H1 (cell line): ENCODE results near the gene MMP12. TPM values are rescaled to one million over a fixed set of nuclear protein-coding genes. Genes with fewer than 3 reads are reported as not detected.

Source experiments
- CTCF ChIA-PET: fragments of 300-600 bp; sonication (Branson Sonifier 250); formaldehyde crosslinking; loops from one replicate; lab custom pipeline; 2021; ENCODE audit not compliant: partially characterized antibody; lab: Charles Lee
- POLR2A ChIA-PET: fragments of 300-600 bp; sonication (Branson Sonifier 250); formaldehyde crosslinking; loops from one replicate; lab custom pipeline; 2021; ENCODE audit warnings: inconsistent platforms; ENCODE audit not compliant: partially characterized antibody; lab: Charles Lee
- DNase-seq, 2 experiments: peaks; one replicate each; pipeline versions ENCODE4 v3.0.0 to v3.0.0-alpha.2; 2010 to 2022; ENCODE audit warnings: low spot score in 2 of 2, low read depth in 1 of 2, mixed read lengths in 1 of 2
- FAIRE-seq: peaks from 2 replicates; lab custom pipeline; 2011; peaks lifted over from hg19 to GRCh38; lab: Jason Lieb, UNC
- H2AFZ ChIP-seq: 2 replicates; pipeline ENCODE4 v1.8.1; 2012; ENCODE audit warnings: low read length, inconsistent platforms
- H2AK5ac ChIP-seq: 2 replicates; pipeline ENCODE4 v1.6.1; 2013; ENCODE audit warnings: low read depth, low read length
- H2BK120ac ChIP-seq: replicated peaks from 2 replicates; pipeline ENCODE3; 2013; ENCODE audit warnings: low read depth, low read length, inconsistent platforms
- H2BK12ac ChIP-seq: 2 replicates; pipeline ENCODE4 v1.6.1; 2013; ENCODE audit warnings: low read depth, low read length
- H2BK15ac ChIP-seq: 2 replicates; pipeline ENCODE4 v1.6.1; 2013; ENCODE audit warnings: low read length
- H2BK20ac ChIP-seq: 2 replicates; pipeline ENCODE4 v1.6.1; 2013; ENCODE audit warnings: low read length
- H2BK5ac ChIP-seq: 2 replicates; pipeline ENCODE4 v1.6.1; 2013; ENCODE audit warnings: low read depth, low read length
- H3K14ac ChIP-seq: 2 replicates; pipeline ENCODE4 v1.6.1; 2013; ENCODE audit warnings: inconsistent platforms; ENCODE audit not compliant: insufficient read length
- H3K18ac ChIP-seq: 2 replicates; pipeline ENCODE4 v1.6.1; 2013; ENCODE audit warnings: low read length; ENCODE audit errors: extremely low read depth
- H3K23ac ChIP-seq: 2 replicates; pipeline ENCODE4 v1.6.1; 2013; ENCODE audit warnings: inconsistent platforms; ENCODE audit not compliant: insufficient read length
- H3K23me2 ChIP-seq: 2 replicates; pipeline ENCODE4 v1.6.1; 2013; ENCODE audit warnings: low read depth, low read length
- H3K27ac ChIP-seq: 2 replicates; pipeline ENCODE4 v1.6.1; 2011; ENCODE audit warnings: low read depth, low read length, inconsistent platforms
- H3K27me3 ChIP-seq, 4 experiments: replicated peaks in 1 of 4; 1 replicate in 1 of 4; 2 replicates in 3 of 4; pipeline versions ENCODE4 v1.6.1 to v1.8.1; 2011 to 2013; ENCODE audit warnings: low read length in 3 of 4, mild to moderate bottlenecking in 3 of 4, inconsistent platforms in 2 of 4, mixed read lengths in 2 of 4, moderate library complexity in 1 of 4; ENCODE audit not compliant: control insufficient read depth in 3 of 4, insufficient read depth in 3 of 4; ENCODE audit errors: extremely low read depth in 1 of 4
- H3K36me3 ChIP-seq, 4 experiments: 2 replicates each; pipeline versions ENCODE4 v1.6.1 to v1.8.1; 2011 to 2013; ENCODE audit warnings: mild to moderate bottlenecking in 4 of 4, low read length in 3 of 4, moderate library complexity in 2 of 4, control low read depth in 1 of 4, inconsistent platforms in 1 of 4; ENCODE audit not compliant: insufficient read depth in 4 of 4, control insufficient read depth in 2 of 4
- H3K4ac ChIP-seq: replicated peaks from 2 replicates; pipeline ENCODE3; 2013; ENCODE audit warnings: low read length, low read depth, mixed read lengths, inconsistent platforms; ENCODE audit not compliant: insufficient read length
- H3K4me1 ChIP-seq, 4 experiments: replicated peaks in 1 of 4; 1 replicate in 1 of 4; 2 replicates in 3 of 4; pipeline versions ENCODE4 v1.6.1 to v1.8.1; 2011 to 2013; ENCODE audit warnings: low read length in 3 of 4, inconsistent platforms in 2 of 4, mixed read lengths in 1 of 4; ENCODE audit not compliant: insufficient read depth in 4 of 4, control insufficient read depth in 3 of 4
- H3K4me2 ChIP-seq, 2 experiments: 2 replicates each; pipeline versions ENCODE4 v1.6.1 to v1.8.1; 2011 to 2013; ENCODE audit warnings: low read depth in 2 of 2, low read length in 2 of 2, control low read depth in 1 of 2, inconsistent platforms in 1 of 2, mild to moderate bottlenecking in 1 of 2; ENCODE audit not compliant: insufficient read depth in 1 of 2
- H3K4me3 ChIP-seq, 4 experiments: fragments of 200-600, 300-600 bp in 1 of 4; sonication (generic), shearing (Covaris generic), sonication (Bioruptor Twin) in 1 of 4; 2 replicates each; pipeline versions ENCODE4 v1.5.1 to v1.8.1; 2011 to 2016; ENCODE audit warnings: low read length in 4 of 4, low read depth in 3 of 4, control low read depth in 2 of 4, inconsistent platforms in 2 of 4, mild to moderate bottlenecking in 2 of 4, mixed read lengths in 1 of 4, moderate library complexity in 1 of 4; ENCODE audit not compliant: insufficient read depth in 2 of 4; ENCODE audit errors: extremely low read depth in 1 of 4
- H3K56ac ChIP-seq: replicated peaks from 2 replicates; pipeline ENCODE3; 2013; ENCODE audit warnings: low read depth, mild to moderate bottlenecking, mixed read lengths, low read length, inconsistent platforms; ENCODE audit not compliant: insufficient read length
- H3K79me1 ChIP-seq: 2 replicates; pipeline ENCODE4 v1.6.1; 2013; ENCODE audit warnings: low read depth, low read length, control low read depth
- H3K79me2 ChIP-seq, 2 experiments: 2 replicates each; pipeline versions ENCODE4 v1.6.1 to v1.8.1; 2012 to 2013; ENCODE audit warnings: low read length in 2 of 2, mild to moderate bottlenecking in 2 of 2, inconsistent platforms in 1 of 2; ENCODE audit not compliant: insufficient read depth in 2 of 2, control insufficient read depth in 1 of 2
- H3K9ac ChIP-seq, 4 experiments: replicated peaks in 1 of 4; 1 replicate in 1 of 4; 2 replicates in 3 of 4; pipeline versions ENCODE4 v1.6.1 to v1.8.1; 2011 to 2013; ENCODE audit warnings: low read depth in 3 of 4, low read length in 3 of 4, control low read depth in 2 of 4, mild to moderate bottlenecking in 2 of 4, moderate library complexity in 2 of 4, inconsistent platforms in 1 of 4; ENCODE audit errors: extremely low read depth in 1 of 4
- H3K9me3 ChIP-seq, 2 experiments: 2 replicates each; pipeline versions ENCODE4 v1.6.1 to v1.8.1; 2012 to 2013; ENCODE audit warnings: mild to moderate bottlenecking in 2 of 2, moderate library complexity in 2 of 2, control low read depth in 1 of 2, inconsistent platforms in 1 of 2, low read depth in 1 of 2, low read length in 1 of 2, mixed read lengths in 1 of 2; ENCODE audit not compliant: insufficient read depth in 2 of 2
- H4K20me1 ChIP-seq, 2 experiments: replicated peaks in 1 of 2; 2 replicates each; pipeline versions ENCODE3 to v1.8.1; 2011 to 2013; ENCODE audit warnings: inconsistent platforms in 2 of 2, low read length in 2 of 2, mild to moderate bottlenecking in 1 of 2; ENCODE audit not compliant: insufficient read depth in 2 of 2, control insufficient read depth in 1 of 2
- H4K5ac ChIP-seq: 2 replicates; pipeline ENCODE4 v1.6.1; 2013; ENCODE audit warnings: low read length, low read depth, mixed read lengths, inconsistent platforms; ENCODE audit not compliant: insufficient read length
- H4K8ac ChIP-seq: 2 replicates; pipeline ENCODE4 v1.8.0; 2013; ENCODE audit warnings: mild to moderate bottlenecking, moderate library complexity, low read length, inconsistent platforms; ENCODE audit not compliant: insufficient read depth; ENCODE audit errors: extremely low read depth
- H4K91ac ChIP-seq: replicated peaks from 2 replicates; pipeline ENCODE3; 2013; ENCODE audit warnings: low read length, mixed read lengths, inconsistent platforms; ENCODE audit not compliant: insufficient read length
- CHD1 ChIP-seq: IDR thresholded peaks from 2 replicates; pipeline ENCODE4 v1.6.1; 2012; ENCODE audit warnings: low read depth, low read length, improper control_type of control experiment
- CREB1 ChIP-seq: IDR thresholded peaks from 2 replicates; pipeline ENCODE4 v1.6.1; 2012; ENCODE audit warnings: inconsistent platforms
- NRF1 ChIP-seq: IDR thresholded peaks from 2 replicates; pipeline ENCODE4 v1.6.1; 2011; ENCODE audit warnings: mild to moderate bottlenecking, low read depth, low read length, improper control_type of control experiment
- RAD21 ChIP-seq, 2 experiments: IDR thresholded peaks in 1 of 2; conservative IDR thresholded peaks in 1 of 2; 2 replicates each; pipeline ENCODE4 v1.6.1; 2011; ENCODE audit warnings: low read depth in 2 of 2, low read length in 2 of 2, improper control_type of control experiment in 1 of 2, inconsistent platforms in 1 of 2, mild to moderate bottlenecking in 1 of 2, moderate library complexity in 1 of 2
- RNF2 ChIP-seq: fragments of 200-900, 300-1000 bp; sonication (generic); IDR thresholded peaks from 2 replicates; pipeline ENCODE4 v1.7.1; 2016; ENCODE audit warnings: borderline replicate concordance, low read depth, mild to moderate bottlenecking, antibody characterized with exemption, low read length; ENCODE audit not compliant: poor library complexity, severe bottlenecking; ENCODE audit errors: missing control alignments
- SIN3A ChIP-seq, 2 experiments: IDR thresholded peaks in 1 of 2; conservative IDR thresholded peaks in 1 of 2; 2 replicates each; pipeline ENCODE4 v1.6.1; 2011 to 2012; ENCODE audit warnings: low read length in 2 of 2, improper control_type of control experiment in 1 of 2, low read depth in 1 of 2, mild to moderate bottlenecking in 1 of 2
- SIRT6 ChIP-seq: IDR thresholded peaks from one replicate; pipeline ENCODE4 v1.7.1; 2012; ENCODE audit warnings: low read length, inconsistent platforms
- TEAD4 ChIP-seq: IDR thresholded peaks from 2 replicates; pipeline ENCODE4 v1.6.1; 2012; ENCODE audit warnings: low read depth, low read length, inconsistent platforms, mixed read lengths
- WGBS, 2 experiments: shearing (Covaris generic) in 1 of 2; methylation state at CpG; one replicate each; pipeline versions ENCODE4 v1.1.6 to v1.1.7; 2013 to 2015; ENCODE audit warnings: low lambda C conversion rate in 2 of 2, mixed read lengths in 2 of 2, inconsistent platforms in 1 of 2, low coverage in 1 of 2, missing lambda C conversion rate in 1 of 2; ENCODE audit not compliant: insufficient replicate concordance in 2 of 2, insufficient coverage in 1 of 2, insufficient read length in 1 of 2; ENCODE audit errors: extremely low coverage in 1 of 2, missing lambda C conversion rate in 1 of 2; 5-methylcytosine and 5-hydroxymethylcytosine counted together
- polyA plus RNA-seq, 7 experiments: library from polyadenylated mRNA; depleted of rRNA in 3 of 7; stranded (reverse) in 5 of 7; unstranded in 2 of 7; fragments of >200 nt in 5 of 7; fragments of 200-250 nt in 2 of 7; gene quantifications; 1 replicate in 5 of 7; 2 replicates in 1 of 7; 4 replicates in 1 of 7; pipeline versions ENCODE4 v1.2.1 to v1.2.3, GENCODE V29; 2011 to 2013; ENCODE audit warnings: missing spikeins in 2 of 7, mixed read lengths in 2 of 7
- total RNA-seq: library from RNA; stranded (reverse); fragmentation: NEBNext Ultra II Directional; extraction: Animal tissue kit (Norgen Biotek cat#: 25700); gene quantifications from 2 replicates; pipeline ENCODE4 v1.2.1, GENCODE V29; 2021
- TF ChIP-seq, protein P1 (sequence below): IDR thresholded peaks from 2 replicates; pipeline ENCODE4 v1.6.1; 2012; ENCODE audit warnings: inconsistent platforms

Gene MMP12
- total and polyA plus RNA-seq, 2 of the 8 experiments (the other 6 are each of a cell fraction or from before 2014, with no cell fraction given): not detected

DNA sequence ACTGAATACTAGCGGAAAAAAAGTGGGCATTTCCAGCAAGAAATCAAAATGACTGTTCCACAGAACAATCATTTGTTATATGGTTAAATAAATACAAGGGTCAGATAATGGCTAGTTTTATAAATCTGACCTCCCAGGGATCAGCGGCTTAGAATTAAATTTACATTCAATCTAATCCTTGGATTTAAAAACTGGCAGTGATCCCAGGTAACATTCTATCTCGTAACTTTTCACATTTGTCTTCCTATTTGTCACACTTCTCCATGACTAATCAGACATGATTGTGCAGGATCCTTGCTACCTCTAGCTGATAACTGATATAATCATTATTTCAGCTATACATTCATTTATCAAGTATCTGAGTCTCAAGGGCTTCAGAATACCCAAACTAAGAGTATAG lies 28.5 kb downstream of the MMP12 start:
- Histone ChIP-seq H3K9me3 (no peaks in the 10 kb centered on the region), H3K9ac (no peak overlapping the region), H2BK12ac (no peak overlapping the region), H3K36me3 (no peaks in the 10 kb centered on the region), H3K4me2 (no peak overlapping the region), H4K91ac (no peak overlapping the region), H2AK5ac (no peak overlapping the region), H4K5ac (no peak overlapping the region), H3K79me1 (no peaks in the 10 kb centered on the region), H3K23me2 (no peaks in the 10 kb centered on the region), H2BK20ac (no peak overlapping the region), H4K8ac (no peak overlapping the region), H2BK15ac (no peak overlapping the region), H3K14ac (no peak overlapping the region), H3K18ac (no peak overlapping the region), H3K79me2 (no peaks in the 10 kb centered on the region), H3K27me3 (no peaks in the 10 kb centered on the region), H3K27ac (no peak overlapping the region), H3K23ac (no peak overlapping the region), H4K20me1 (no peaks in the 10 kb centered on the region), H3K4me1 (no peaks in the 10 kb centered on the region), H2BK120ac (no peak overlapping the region), H2AFZ (no peak overlapping the region), H3K56ac (no peak overlapping the region), H2BK5ac (no peak overlapping the region), H3K4me3 (no peak overlapping the region), H3K4ac (no peak overlapping the region)
- POLR2A ChIA-PET: interaction anchor here (0.7 kb wide), 1 partner anchor 83 kb away, joined by 4 read pairs; no protein-coding TSS in a partner anchor
- CTCF ChIA-PET: interaction anchor here (0.9 to 1.8 kb wide), 2 partner anchors 65 to 95 kb away, joined by 3 read pairs; no protein-coding TSS in a partner anchor
- no peak for DNase-seq
- 93% methylated on average over 3 of the region's 3 CpGs; no CpG with 5 or more reads in 1 of the 2 experiments for WGBS, 2 experiments
- FAIRE-seq: no peak
- no peak for TF ChIP-seq TEAD4
- no peak for TF ChIP-seq NRF1
- TF ChIP-seq, protein P1, sequence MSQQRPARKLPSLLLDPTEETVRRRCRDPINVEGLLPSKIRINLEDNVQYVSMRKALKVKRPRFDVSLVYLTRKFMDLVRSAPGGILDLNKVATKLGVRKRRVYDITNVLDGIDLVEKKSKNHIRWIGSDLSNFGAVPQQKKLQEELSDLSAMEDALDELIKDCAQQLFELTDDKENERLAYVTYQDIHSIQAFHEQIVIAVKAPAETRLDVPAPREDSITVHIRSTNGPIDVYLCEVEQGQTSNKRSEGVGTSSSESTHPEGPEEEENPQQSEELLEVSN: no peak
- no peak for TF ChIP-seq CREB1
- TF ChIP-seq SIRT6: no peak
- TF ChIP-seq RNF2: no peak
- TF ChIP-seq RAD21 (IDR thresholded peaks at IDR 0.05 in 1 of 2, conservative IDR thresholded peaks at IDR 0.05 in 1 of 2; ENCODE audit: low read depth in 2 of 2, low read length in 2 of 2): no peak
- no peak for TF ChIP-seq CHD1
- TF ChIP-seq SIN3A (conservative IDR thresholded peaks at IDR 0.05 in 1 of 2, IDR thresholded peaks at IDR 0.05 in 1 of 2; ENCODE audit: low read depth in 1 of 2, low read length in 2 of 2): no peak
